Small intestine (tissue), 7 donors: ENCODE data around the gene DHX30. TPM values are rescaled to one million over a fixed set of nuclear protein-coding genes. Genes with fewer than 3 reads are reported as not detected.
"Not testable (repeated sequence)": the region's sequence is repeated elsewhere in the genome, so short reads cannot be mapped to it uniquely, and the experiment has no call there.

Experiments
- DNase-seq, 2 donors: peaks; one replicate each; pipeline versions ENCODE4 v3.0.0 to v3.0.0-alpha.2; 2013
- FAIRE-seq: peaks from 2 replicates; lab custom pipeline; 2012; peaks lifted over from hg19 to GRCh38; lab: Jason Lieb, UNC
- H3K27ac ChIP-seq, 3 donors: one replicate each; pipeline ENCODE4 v1.5.1; 2013; ENCODE audit warnings: low read length in 2 of 3, mild to moderate bottlenecking in 2 of 3, control low read depth in 1 of 3, inconsistent platforms in 1 of 3, low read depth in 1 of 3, moderate library complexity in 1 of 3
- H3K27me3 ChIP-seq, 3 donors: one replicate each; pipeline ENCODE4 v1.6.1; 2013; ENCODE audit warnings: low read length in 3 of 3, inconsistent platforms in 1 of 3; ENCODE audit not compliant: control insufficient read depth in 3 of 3, insufficient read depth in 3 of 3
- H3K36me3 ChIP-seq, 3 donors: one replicate each; pipeline ENCODE4 v1.6.1; 2013; ENCODE audit warnings: low read length in 3 of 3, inconsistent platforms in 1 of 3, low read depth in 1 of 3, mild to moderate bottlenecking in 1 of 3, moderate library complexity in 1 of 3; ENCODE audit not compliant: control insufficient read depth in 3 of 3, insufficient read depth in 2 of 3
- H3K4me1 ChIP-seq, 3 donors: one replicate each; pipeline ENCODE4 v1.6.1; 2013; ENCODE audit warnings: low read length in 2 of 3, inconsistent platforms in 1 of 3, low read depth in 1 of 3, mild to moderate bottlenecking in 1 of 3, moderate library complexity in 1 of 3; ENCODE audit not compliant: control insufficient read depth in 3 of 3, insufficient read depth in 2 of 3
- H3K4me3 ChIP-seq, 3 donors: one replicate each; pipeline ENCODE4 v1.5.1; 2013; ENCODE audit warnings: low read length in 3 of 3, control low read depth in 1 of 3, inconsistent platforms in 1 of 3, low read depth in 1 of 3, mild to moderate bottlenecking in 1 of 3, moderate library complexity in 1 of 3
- H3K9me3 ChIP-seq, 2 donors: one replicate each; pipeline ENCODE4 v1.6.1; 2013; ENCODE audit warnings: low read depth in 1 of 2, low read length in 1 of 2; ENCODE audit not compliant: control insufficient read depth in 2 of 2, insufficient read depth in 1 of 2
- WGBS, 3 donors: extraction: QIAGEN DNeasy Blood & Tissue Kit; methylation state at CpG; one replicate each; pipeline ENCODE4 v1.1.7; 2013; 5-methylcytosine and 5-hydroxymethylcytosine counted together
- polyA plus RNA-seq, 4 donors: library from polyadenylated mRNA; stranded (reverse) in 3 of 4; unstranded in 1 of 4; fragments of 200-250 nt in 3 of 4; fragments of 120-200 nt in 1 of 4; gene quantifications; one replicate each; pipeline versions ENCODE4 v1.2.1 to v1.2.3, GENCODE V29; 2013
- donor health status: healthy with polysubstance abuse.
- donor health status: control.
- donor health status: control.
- donor health status: Bipolar disorder and iron deficiency.
- donor health status: healthy.

DHX30 gene
- polyA plus RNA-seq, 4 donors: 27.7 to 38.9 (median 36.1) TPM

DNA sequence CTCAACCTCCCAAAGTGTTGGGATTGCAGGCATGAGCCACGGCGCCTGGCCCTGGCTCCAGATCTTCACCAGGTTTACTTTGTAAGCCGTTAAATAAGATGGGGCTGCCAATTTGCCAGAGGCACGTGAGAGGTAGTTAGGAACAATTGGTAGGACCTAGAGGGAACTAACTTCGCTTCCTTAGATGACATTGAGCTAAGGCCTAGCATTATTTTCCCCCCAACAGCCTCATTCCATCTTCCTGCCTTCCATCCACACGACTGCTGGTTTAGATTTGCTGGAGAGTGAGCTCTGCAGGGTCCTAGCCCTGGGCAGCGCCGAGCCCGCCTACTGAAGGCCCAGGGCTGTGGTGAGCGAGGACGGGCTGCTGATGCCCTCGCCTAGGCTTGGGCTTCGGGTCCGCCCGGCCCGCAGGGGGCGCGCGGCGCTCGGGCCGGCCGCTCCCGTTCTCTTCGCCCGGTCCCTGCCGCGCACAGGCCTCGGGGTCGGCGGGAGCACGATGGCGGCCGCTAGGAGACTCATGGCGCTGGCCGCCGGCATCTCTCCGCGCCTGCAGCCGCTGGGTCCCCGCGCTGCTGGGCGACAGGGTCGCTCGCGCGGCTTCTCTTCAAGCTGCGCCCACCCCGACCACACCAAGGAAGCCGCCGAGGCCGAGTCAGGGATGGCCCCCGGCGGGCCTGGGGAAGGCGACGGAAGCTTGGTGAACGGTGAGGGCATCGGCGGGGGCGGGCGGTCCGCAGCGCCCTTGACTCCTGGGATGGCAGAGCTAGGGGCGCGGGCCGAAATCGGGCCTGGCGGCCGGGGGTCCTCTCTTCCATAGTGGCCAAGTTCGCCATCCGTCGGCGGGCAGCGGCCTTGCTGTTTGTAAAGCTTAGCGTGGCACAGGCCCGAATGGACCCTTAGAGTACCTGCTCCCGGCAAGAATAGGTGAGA, 21.9 kb downstream of the DHX30 start:
- Histone ChIP-seq H3K36me3 (peaks cover 3 to 39% (median 7%) of the 10 kb centered on the region in 3 donors), H3K4me1 (peaks cover 0 to 12% (median 10%) of the 10 kb centered on the region in 3 donors), H3K9me3 (no peaks in the 10 kb centered on the region), H3K4me3 (peak overlapping the region; percentile 86 to 91 (median 89)), H3K27ac (peak overlapping the region; percentile 41 to 68 (median 66)), H3K27me3 (no peaks in the 10 kb centered on the region)
- WGBS, 3 donors: 3 to 4% (median 4%) methylated on average over 52 to 77 of the region's 77 CpGs
- DNase-seq (peak; percentile 80 to 93), FAIRE-seq (no peak)

DNA sequence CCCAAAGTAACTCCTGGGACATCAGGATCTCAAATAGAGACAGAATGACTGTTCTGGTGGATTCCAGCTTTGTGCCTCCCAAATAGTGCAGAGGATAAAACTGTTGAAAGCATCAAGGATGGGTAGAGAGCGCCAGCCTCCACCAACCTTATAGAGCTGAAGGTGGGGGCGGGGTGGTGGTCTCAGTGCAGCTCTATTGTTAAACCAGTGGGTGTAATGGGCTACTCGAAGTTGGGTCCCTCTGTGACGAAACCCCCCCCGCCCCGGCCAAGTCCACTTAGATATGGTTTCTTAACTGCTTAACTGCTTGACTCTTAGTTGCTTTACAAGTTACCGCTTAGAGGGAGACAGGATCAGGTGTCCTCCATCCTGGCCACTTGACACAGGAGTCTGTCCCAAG, 22.7 kb downstream of the DHX30 start:
- DNase-seq (no peak), FAIRE-seq (no peak)
- Histone ChIP-seq H3K27me3 (no peaks in the 10 kb centered on the region), H3K4me1 (peaks cover 0 to 12% (median 10%) of the 10 kb centered on the region in 3 donors), H3K4me3 (peak overlapping the region; percentile 86 to 91 (median 89)), H3K36me3 (peaks cover 3 to 42% (median 9%) of the 10 kb centered on the region in 3 donors), H3K27ac (peak overlapping the region in 2 of 3 donors; percentile 66 to 68), H3K9me3 (no peaks in the 10 kb centered on the region)
- 12 to 28% (median 14%) methylated on average over 7 of the region's 7 CpGs for WGBS, 3 donors

DNA sequence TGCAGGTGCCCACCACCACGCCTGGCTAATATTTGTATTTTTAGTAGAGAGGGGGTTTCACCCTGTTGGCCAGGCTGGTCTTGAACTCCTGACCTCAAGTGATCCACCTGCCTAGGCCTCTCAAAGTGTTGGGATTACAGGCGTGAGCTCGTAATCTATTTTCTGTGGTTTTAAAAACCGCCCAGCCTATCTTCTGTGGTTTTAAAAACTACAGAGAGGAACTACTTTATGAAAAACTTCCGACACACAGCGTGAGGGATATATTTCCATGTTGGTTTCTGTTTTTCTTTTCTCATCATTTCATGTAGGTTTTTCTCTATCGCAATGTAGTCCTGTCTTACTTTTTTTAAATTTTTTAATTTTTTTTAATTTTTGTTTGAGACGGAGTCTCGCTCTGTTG, 26.5 kb downstream of the DHX30 start:
- H3K27ac ChIP-seq, H3K4me1 ChIP-seq, FAIRE-seq, DNase-seq, H3K9me3 ChIP-seq, H3K27me3 ChIP-seq, H3K4me3 ChIP-seq: not testable (repeated sequence)
- 82 to 92% (median 86%) methylated on average over 9 of the region's 9 CpGs for WGBS, 3 donors
- peaks cover 9 to 61% (median 17%) of the 10 kb centered on the region in 3 donors for H3K36me3 ChIP-seq

DNA sequence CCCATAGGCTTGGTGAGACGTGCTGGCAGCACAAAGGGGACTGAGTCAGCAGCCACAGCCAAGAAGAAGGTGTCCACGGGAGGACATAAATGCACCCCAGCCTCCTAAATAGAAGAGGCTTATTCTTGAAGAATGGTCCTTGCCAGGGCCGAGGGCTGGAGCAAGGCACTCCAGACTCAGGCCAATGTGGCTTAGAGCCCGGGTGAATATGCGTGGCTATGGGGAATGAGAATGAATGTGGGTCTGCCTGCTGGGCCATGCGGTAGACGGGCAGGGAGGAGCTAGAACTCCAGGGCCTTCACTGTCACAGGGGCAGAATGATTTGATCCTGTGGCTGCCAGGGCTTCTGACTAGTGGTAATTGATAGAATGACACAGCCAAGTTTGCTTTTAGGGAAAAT, 34.0 kb downstream of the DHX30 start:
- H3K27ac ChIP-seq: no peak overlapping the region
- FAIRE-seq (no peak), DNase-seq (no peak)
- peaks cover 13 to 83% (median 16%) of the 10 kb centered on the region in 3 donors for H3K36me3 ChIP-seq
- H3K4me1 ChIP-seq: no peaks in the 10 kb centered on the region
- H3K9me3 ChIP-seq: no peaks in the 10 kb centered on the region
- H3K4me3 ChIP-seq: no peak overlapping the region
- WGBS, 3 donors: 88 to 94% (median 91%) methylated on average over 7 of the region's 7 CpGs
- no peaks in the 10 kb centered on the region for H3K27me3 ChIP-seq

DNA sequence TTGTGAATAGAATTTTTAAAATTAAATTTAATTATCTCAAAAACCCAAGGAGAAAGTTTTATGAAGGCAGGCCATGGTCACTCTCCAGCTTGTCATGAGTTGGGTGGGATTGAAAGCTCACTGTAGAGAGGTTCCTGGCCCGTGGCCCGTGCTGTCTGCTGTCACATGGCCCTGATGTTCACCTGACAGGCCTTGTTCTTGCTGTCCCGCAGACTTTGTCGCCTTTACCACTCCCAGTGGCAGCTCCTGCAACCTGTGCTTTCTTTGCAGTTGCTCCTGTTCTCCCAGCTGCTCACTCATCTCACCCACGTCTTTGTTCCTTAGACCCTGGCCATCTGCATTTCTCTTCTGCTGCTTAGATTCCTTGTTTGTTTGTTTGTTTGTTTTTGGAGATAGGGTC, 35.6 kb downstream of the DHX30 start:
- no peak overlapping the region for H3K27ac ChIP-seq
- no peak overlapping the region for H3K4me3 ChIP-seq
- DNase-seq: no peak
- no peaks in the 10 kb centered on the region for H3K4me1 ChIP-seq
- no peaks in the 10 kb centered on the region for H3K9me3 ChIP-seq
- no peaks in the 10 kb centered on the region for H3K27me3 ChIP-seq
- no peak for FAIRE-seq
- 92 to 95% (median 93%) methylated on average over 5 of the region's 5 CpGs for WGBS, 3 donors
- H3K36me3 ChIP-seq: peaks cover 11 to 81% (median 17%) of the 10 kb centered on the region in 3 donors

DNA sequence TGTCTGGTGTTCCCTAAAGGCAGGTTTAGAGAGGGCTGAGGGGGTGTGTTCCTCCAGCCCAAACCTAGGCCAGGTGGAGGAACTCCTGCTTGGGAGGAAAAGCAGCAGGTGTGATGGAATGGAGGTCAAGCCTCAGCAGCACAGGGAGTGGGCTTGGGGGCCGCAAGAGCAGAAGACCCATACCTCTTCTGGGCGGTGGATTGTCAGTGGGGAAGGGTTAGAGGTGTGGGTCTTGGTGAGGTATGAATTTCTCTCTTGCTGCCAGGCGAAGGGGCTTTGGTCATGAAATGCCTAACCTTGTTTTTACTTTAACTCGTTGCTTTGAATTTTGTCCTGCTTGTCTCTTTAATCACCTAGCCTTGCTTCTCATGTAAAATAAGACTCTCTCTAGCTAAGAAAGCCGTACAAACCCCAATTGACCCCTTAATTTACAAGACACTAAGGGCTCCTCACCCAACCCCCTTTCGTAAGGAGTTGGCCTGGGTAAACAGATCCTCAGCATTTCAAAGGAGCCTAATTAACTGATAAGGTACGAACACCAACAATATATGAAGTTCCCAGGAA, 38.9 kb downstream of the DHX30 start:
- FAIRE-seq: no peak
- WGBS, 3 donors: 67 to 76% (median 72%) methylated on average over 7 of the region's 7 CpGs
- H3K27ac ChIP-seq: no peak overlapping the region
- DNase-seq: no peak
- peaks cover 12 to 90% (median 28%) of the 10 kb centered on the region in 3 donors for H3K36me3 ChIP-seq
- H3K4me1 ChIP-seq: no peaks in the 10 kb centered on the region
- no peaks in the 10 kb centered on the region for H3K9me3 ChIP-seq
- no peaks in the 10 kb centered on the region for H3K27me3 ChIP-seq
- H3K4me3 ChIP-seq: no peak overlapping the region

DNA sequence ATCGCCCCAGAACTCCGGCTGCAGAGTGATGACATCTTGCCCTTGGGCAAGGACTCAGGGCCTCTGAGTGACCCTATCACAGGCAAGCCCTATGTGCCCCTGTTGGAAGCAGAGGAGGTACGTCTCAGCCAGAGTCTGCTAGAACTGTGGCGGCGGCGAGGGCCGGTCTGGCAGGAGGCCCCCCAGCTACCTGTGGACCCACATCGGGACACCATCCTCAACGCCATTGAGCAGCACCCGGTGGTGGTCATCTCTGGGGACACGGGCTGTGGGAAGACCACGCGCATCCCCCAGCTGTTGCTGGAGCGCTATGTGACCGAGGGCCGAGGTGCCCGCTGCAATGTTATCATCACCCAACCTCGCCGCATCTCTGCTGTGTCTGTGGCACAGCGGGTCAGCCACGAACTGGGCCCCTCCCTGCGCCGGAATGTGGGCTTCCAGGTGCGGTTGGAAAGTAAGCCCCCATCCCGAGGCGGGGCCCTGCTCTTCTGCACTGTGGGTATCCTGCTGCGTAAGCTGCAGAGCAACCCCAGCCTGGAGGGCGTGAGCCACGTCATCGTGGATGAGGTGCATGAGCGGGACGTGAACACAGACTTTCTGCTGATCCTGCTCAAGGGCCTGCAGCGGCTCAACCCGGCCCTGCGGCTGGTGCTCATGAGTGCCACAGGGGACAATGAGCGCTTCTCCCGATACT, 43.4 kb downstream of the DHX30 start:
- FAIRE-seq: no peak

DNA sequence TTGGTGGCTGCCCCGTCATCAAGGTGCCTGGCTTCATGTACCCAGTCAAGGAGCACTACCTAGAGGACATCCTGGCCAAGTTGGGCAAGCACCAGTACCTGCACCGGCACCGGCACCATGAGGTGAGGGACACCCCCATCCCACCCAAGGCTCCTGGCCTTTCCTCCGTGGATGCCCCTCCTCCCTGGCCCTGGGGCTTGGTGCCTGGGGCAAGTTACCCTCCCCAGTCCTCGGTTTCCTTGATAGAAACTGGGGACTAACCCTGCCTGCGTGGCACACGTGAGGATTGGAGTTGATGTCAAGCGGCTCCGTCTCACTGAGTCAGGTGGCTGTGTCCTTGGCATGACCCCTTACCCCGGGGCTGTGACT, 43.9 kb downstream of the DHX30 start:
- Histone ChIP-seq H3K4me3 (no peak overlapping the region), H3K27me3 (no peaks in the 10 kb centered on the region), H3K9me3 (no peaks in the 10 kb centered on the region), H3K27ac (no peak overlapping the region), H3K4me1 (no peaks in the 10 kb centered on the region), H3K36me3 (peaks cover 13 to 96% (median 31%) of the 10 kb centered on the region in 3 donors)
- DNase-seq (no peak), FAIRE-seq (no peak)
- 87 to 91% (median 90%) methylated on average over 9 to 10 of the region's 10 CpGs for WGBS, 3 donors

More for the DNA sequence above, 43.4 kb downstream of the DHX30 start:
- Histone ChIP-seq H3K27me3 (no peaks in the 10 kb centered on the region), H3K36me3 (peaks cover 16 to 96% (median 31%) of the 10 kb centered on the region in 3 donors), H3K4me3 (no peak overlapping the region), H3K27ac (no peak overlapping the region), H3K9me3 (no peaks in the 10 kb centered on the region), H3K4me1 (no peaks in the 10 kb centered on the region)
- 94 to 96% (median 94%) methylated on average over 37 of the region's 37 CpGs for WGBS, 3 donors
- DNase-seq: no peak
